ENCODE data around the gene LRRC61. TPM values are rescaled to one million over a fixed set of nuclear protein-coding genes. Genes with fewer than 3 reads are reported as not detected.

LRRC61 gene
- total RNA-seq, 1 donor from 2014 or later: not detected

DNA sequence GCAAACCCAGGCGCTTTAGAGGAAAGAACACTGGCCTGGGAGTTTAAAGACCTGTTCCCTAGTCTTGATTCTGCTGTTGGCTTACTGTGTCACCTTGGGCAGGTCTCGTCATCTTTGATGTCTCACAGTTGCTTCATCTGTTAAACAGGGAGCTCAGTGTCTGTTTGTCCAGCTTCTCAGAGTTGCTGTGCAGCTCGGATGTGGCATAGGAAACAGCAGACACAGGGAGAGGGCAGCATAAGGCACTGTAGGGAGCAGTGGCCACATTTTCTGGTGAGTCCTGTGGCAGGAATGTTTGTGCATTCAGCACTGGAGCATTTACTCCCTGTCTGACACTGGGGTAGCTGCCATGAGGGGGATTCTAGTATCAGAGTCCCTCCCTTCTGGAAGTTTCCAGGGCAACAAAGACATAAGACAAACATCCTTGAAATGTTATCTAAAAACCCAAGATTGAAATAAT, 47.5 kb downstream of the LRRC61 start:
- peak overlapping the region; percentile 62 for H3K27ac Mint-ChIP-seq (ENCODE audit: unreplicated experiment)
- H3K27me3 Mint-ChIP-seq (ENCODE audit: unreplicated experiment): no peaks in the 10 kb centered on the region
- no peak for TF ChIP-seq CTCF (IDR thresholded peaks at IDR 0.05)
- H3K4me3 Mint-ChIP-seq (ENCODE audit: unreplicated experiment): peak overlapping the region; percentile 39
- DNase-seq (ENCODE audit: extremely low spot score, unreplicated experiment): no peak
- H3K4me1 Mint-ChIP-seq (ENCODE audit: unreplicated experiment): peaks cover 22% of the 10 kb centered on the region
- no peaks in the 10 kb centered on the region for H3K9me3 Mint-ChIP-seq (ENCODE audit: unreplicated experiment)
- H3K36me3 Mint-ChIP-seq (ENCODE audit: unreplicated experiment): peaks cover 19% of the 10 kb centered on the region

GRCh38 chr7:150371131-150371995, 48.2 kb downstream of the LRRC61 start:
- DNase-seq (ENCODE audit: extremely low spot score, unreplicated experiment): no peak
- Mint-ChIP-seq H3K27me3 (ENCODE audit: unreplicated experiment) (no peaks in the 10 kb centered on the region), H3K4me1 (ENCODE audit: unreplicated experiment) (peaks cover 26% of the 10 kb centered on the region), H3K36me3 (ENCODE audit: unreplicated experiment) (peaks cover 19% of the 10 kb centered on the region), H3K9me3 (ENCODE audit: unreplicated experiment) (no peaks in the 10 kb centered on the region), H3K4me3 (ENCODE audit: unreplicated experiment) (no peak overlapping the region), H3K27ac (ENCODE audit: unreplicated experiment) (peak overlapping the region; percentile 62)
- TF ChIP-seq CTCF (IDR thresholded peaks at IDR 0.05): no peak

- Mint-ChIP-seq H3K27ac (ENCODE audit: unreplicated experiment) (no peak overlapping the region), H3K4me1 (ENCODE audit: unreplicated experiment) (peaks cover 29% of the 10 kb centered on the region), H3K9me3 (ENCODE audit: unreplicated experiment) (no peaks in the 10 kb centered on the region), H3K27me3 (ENCODE audit: unreplicated experiment) (no peaks in the 10 kb centered on the region), H3K4me3 (ENCODE audit: unreplicated experiment) (no peak overlapping the region), H3K36me3 (ENCODE audit: unreplicated experiment) (peaks cover 19% of the 10 kb centered on the region)
- DNase-seq (ENCODE audit: extremely low spot score, unreplicated experiment): no peak
- TF ChIP-seq CTCF (IDR thresholded peaks at IDR 0.05): no peak
Observed at GRCh38 chr7:150371996-150372270, 48.8 kb downstream of the LRRC61 start.

- Mint-ChIP-seq H3K4me1 (ENCODE audit: unreplicated experiment) (peaks cover 32% of the 10 kb centered on the region), H3K27ac (ENCODE audit: unreplicated experiment) (no peak overlapping the region), H3K9me3 (ENCODE audit: unreplicated experiment) (no peaks in the 10 kb centered on the region), H3K27me3 (ENCODE audit: unreplicated experiment) (no peaks in the 10 kb centered on the region), H3K4me3 (ENCODE audit: unreplicated experiment) (no peak overlapping the region), H3K36me3 (ENCODE audit: unreplicated experiment) (peaks cover 19% of the 10 kb centered on the region)
- TF ChIP-seq CTCF (IDR thresholded peaks at IDR 0.05): no peak
- DNase-seq (ENCODE audit: extremely low spot score, unreplicated experiment): no peak
Observed at GRCh38 chr7:150372271-150373048, 49.3 kb downstream of the LRRC61 start.
